ENCODE results near the gene MDH1. TPM values are rescaled to one million over a fixed set of nuclear protein-coding genes. Genes with fewer than 3 reads are reported as not detected.
"Not testable (repeated sequence)": the region's sequence is repeated elsewhere in the genome, so short reads cannot be mapped to it uniquely, and the experiment has no call there.

MDH1 gene
- total and polyA plus RNA-seq, 2 donors (not counting 1 experiment from before 2014, with no cell fraction given) = 159 to 267 TPM

- TF ChIP-seq, protein P1, sequence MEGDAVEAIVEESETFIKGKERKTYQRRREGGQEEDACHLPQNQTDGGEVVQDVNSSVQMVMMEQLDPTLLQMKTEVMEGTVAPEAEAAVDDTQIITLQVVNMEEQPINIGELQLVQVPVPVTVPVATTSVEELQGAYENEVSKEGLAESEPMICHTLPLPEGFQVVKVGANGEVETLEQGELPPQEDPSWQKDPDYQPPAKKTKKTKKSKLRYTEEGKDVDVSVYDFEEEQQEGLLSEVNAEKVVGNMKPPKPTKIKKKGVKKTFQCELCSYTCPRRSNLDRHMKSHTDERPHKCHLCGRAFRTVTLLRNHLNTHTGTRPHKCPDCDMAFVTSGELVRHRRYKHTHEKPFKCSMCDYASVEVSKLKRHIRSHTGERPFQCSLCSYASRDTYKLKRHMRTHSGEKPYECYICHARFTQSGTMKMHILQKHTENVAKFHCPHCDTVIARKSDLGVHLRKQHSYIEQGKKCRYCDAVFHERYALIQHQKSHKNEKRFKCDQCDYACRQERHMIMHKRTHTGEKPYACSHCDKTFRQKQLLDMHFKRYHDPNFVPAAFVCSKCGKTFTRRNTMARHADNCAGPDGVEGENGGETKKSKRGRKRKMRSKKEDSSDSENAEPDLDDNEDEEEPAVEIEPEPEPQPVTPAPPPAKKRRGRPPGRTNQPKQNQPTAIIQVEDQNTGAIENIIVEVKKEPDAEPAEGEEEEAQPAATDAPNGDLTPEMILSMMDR (conservative IDR thresholded peaks at IDR 0.05 in 1 of 2, IDR thresholded peaks at IDR 0.05 in 1 of 2; ENCODE audit: low read depth in 1 of 2, low read length in 2 of 2) = no peak
- TF ChIP-seq EZH2 (IDR thresholded peaks at IDR 0.05; ENCODE audit: low read length, missing control alignments) = no peak
- H3K4me3 ChIP-seq (replicated peaks in 1 of 4; ENCODE audit: control extremely low read depth in 1 of 4, insufficient read depth in 1 of 4, low read depth in 3 of 4, low read length in 4 of 4) = no peak overlapping the region
- no peaks in the 10 kb centered on the region for H4K20me1 ChIP-seq (ENCODE audit: control insufficient read depth, extremely low read depth, insufficient read depth, low read length)
- no peaks in the 10 kb centered on the region for H3K27me3 ChIP-seq (ENCODE audit: control insufficient read depth, insufficient read depth, low read length)
- H3K9me3 ChIP-seq (ENCODE audit: control insufficient read depth, insufficient read depth, low read depth, low read length) = no peaks in the 10 kb centered on the region
- DNase-seq (ENCODE audit: low read depth in 2 of 2) = no peak
- H3K4me1 ChIP-seq (ENCODE audit: control insufficient read depth, extremely low read depth, insufficient read depth, low read length) = no peaks in the 10 kb centered on the region
- H3K79me2 ChIP-seq (ENCODE audit: control insufficient read depth, insufficient read depth, low read length) = no peaks in the 10 kb centered on the region
- H3K36me3 ChIP-seq (ENCODE audit: control insufficient read depth, insufficient read depth, low read length) = no peaks in the 10 kb centered on the region
- H2AFZ ChIP-seq (ENCODE audit: low read length) = no peak overlapping the region
- H3K27ac ChIP-seq (ENCODE audit: insufficient read depth, low read length) = no peak overlapping the region
- H3K4me2 ChIP-seq (ENCODE audit: extremely low read depth, insufficient read depth, low read length) = no peak overlapping the region
- H3K9ac ChIP-seq (ENCODE audit: insufficient read depth, low read length) = no peak overlapping the region
These were observed 28.6 kb downstream of the MDH1 start for GRCh38 chr2:63617366-63617765.

GRCh38 chr2:63619328-63619727, 30.6 kb downstream of the MDH1 start:
- Histone ChIP-seq H3K9ac (ENCODE audit: insufficient read depth, low read length) (no peak overlapping the region), H3K4me2 (ENCODE audit: extremely low read depth, insufficient read depth, low read length) (no peak overlapping the region), H3K27ac (ENCODE audit: insufficient read depth, low read length) (no peak overlapping the region), H3K79me2 (ENCODE audit: control insufficient read depth, insufficient read depth, low read length) (no peaks in the 10 kb centered on the region), H3K4me1 (ENCODE audit: control insufficient read depth, extremely low read depth, insufficient read depth, low read length) (no peaks in the 10 kb centered on the region), H2AFZ (ENCODE audit: low read length) (no peak overlapping the region), H3K27me3 (ENCODE audit: control insufficient read depth, insufficient read depth, low read length) (no peaks in the 10 kb centered on the region), H4K20me1 (ENCODE audit: control insufficient read depth, extremely low read depth, insufficient read depth, low read length) (no peaks in the 10 kb centered on the region), H3K9me3 (ENCODE audit: control insufficient read depth, insufficient read depth, low read depth, low read length) (no peaks in the 10 kb centered on the region), H3K36me3 (ENCODE audit: control insufficient read depth, insufficient read depth, low read length) (no peaks in the 10 kb centered on the region), H3K4me3 (replicated peaks in 1 of 4; ENCODE audit: control extremely low read depth in 1 of 4, insufficient read depth in 1 of 4, low read depth in 3 of 4, low read length in 4 of 4) (no peak overlapping the region)
- no peak for DNase-seq (ENCODE audit: low read depth in 2 of 2)
- TF ChIP-seq, protein P1 (conservative IDR thresholded peaks at IDR 0.05 in 1 of 2, IDR thresholded peaks at IDR 0.05 in 1 of 2; ENCODE audit: low read depth in 1 of 2, low read length in 2 of 2) = no peak
- TF ChIP-seq EZH2 (IDR thresholded peaks at IDR 0.05; ENCODE audit: low read length, missing control alignments) = no peak

DNA sequence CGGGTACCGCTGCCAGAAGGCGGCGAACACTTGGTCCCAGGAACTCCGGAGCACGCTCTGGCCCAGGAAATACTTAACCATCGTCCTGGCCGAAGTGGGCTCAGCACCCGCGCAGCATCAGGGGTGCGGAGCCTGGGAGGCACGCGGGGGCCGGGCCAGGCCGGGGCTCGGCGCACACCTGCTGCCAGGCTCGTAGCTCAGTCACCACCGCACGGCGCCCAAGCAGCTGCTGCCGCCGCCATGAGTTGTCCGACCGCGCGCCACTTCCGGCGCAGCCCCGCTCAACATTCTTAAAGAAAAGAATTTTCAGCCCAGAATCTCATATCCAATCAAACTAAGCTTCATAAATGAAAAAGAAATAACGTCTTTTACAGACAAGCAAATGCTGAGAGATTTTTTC, 34.0 kb downstream of the MDH1 start:
- Histone ChIP-seq H3K4me3 (replicated peaks in 1 of 4; ENCODE audit: control extremely low read depth in 1 of 4, insufficient read depth in 1 of 4, low read depth in 3 of 4, low read length in 4 of 4) (no peak overlapping the region), H3K79me2 (ENCODE audit: control insufficient read depth, insufficient read depth, low read length) (no peaks in the 10 kb centered on the region), H3K4me2 (ENCODE audit: extremely low read depth, insufficient read depth, low read length) (no peak overlapping the region), H3K27ac (ENCODE audit: insufficient read depth, low read length) (no peak overlapping the region), H3K4me1 (ENCODE audit: control insufficient read depth, extremely low read depth, insufficient read depth, low read length) (no peaks in the 10 kb centered on the region), H3K27me3 (ENCODE audit: control insufficient read depth, insufficient read depth, low read length) (no peaks in the 10 kb centered on the region), H3K9me3 (ENCODE audit: control insufficient read depth, insufficient read depth, low read depth, low read length) (no peaks in the 10 kb centered on the region), H2AFZ (ENCODE audit: low read length) (no peak overlapping the region), H3K9ac (ENCODE audit: insufficient read depth, low read length) (no peak overlapping the region), H4K20me1 (ENCODE audit: control insufficient read depth, extremely low read depth, insufficient read depth, low read length) (no peaks in the 10 kb centered on the region), H3K36me3 (ENCODE audit: control insufficient read depth, insufficient read depth, low read length) (no peaks in the 10 kb centered on the region)
- no peak for DNase-seq (ENCODE audit: low read depth in 2 of 2)
- TF ChIP-seq, protein P1 (conservative IDR thresholded peaks at IDR 0.05 in 1 of 2, IDR thresholded peaks at IDR 0.05 in 1 of 2; ENCODE audit: low read depth in 1 of 2, low read length in 2 of 2) = no peak
- TF ChIP-seq EZH2 (IDR thresholded peaks at IDR 0.05; ENCODE audit: low read length, missing control alignments) = no peak

- not testable (repeated sequence) for H3K36me3 ChIP-seq (ENCODE audit: control insufficient read depth, insufficient read depth, low read length); H2AFZ ChIP-seq (ENCODE audit: low read length); H3K4me2 ChIP-seq (ENCODE audit: extremely low read depth, insufficient read depth, low read length); H3K9me3 ChIP-seq (ENCODE audit: control insufficient read depth, insufficient read depth, low read depth, low read length); H3K4me3 ChIP-seq (replicated peaks in 1 of 4; ENCODE audit: control extremely low read depth in 1 of 4, insufficient read depth in 1 of 4, low read depth in 3 of 4, low read length in 4 of 4); H3K27ac ChIP-seq (ENCODE audit: insufficient read depth, low read length); H3K79me2 ChIP-seq (ENCODE audit: control insufficient read depth, insufficient read depth, low read length); H3K27me3 ChIP-seq (ENCODE audit: control insufficient read depth, insufficient read depth, low read length); H4K20me1 ChIP-seq (ENCODE audit: control insufficient read depth, extremely low read depth, insufficient read depth, low read length); H3K4me1 ChIP-seq (ENCODE audit: control insufficient read depth, extremely low read depth, insufficient read depth, low read length); DNase-seq (ENCODE audit: low read depth in 2 of 2); H3K9ac ChIP-seq (ENCODE audit: insufficient read depth, low read length)
These were observed 35.0 kb downstream of the MDH1 start for GRCh38 chr2:63623763-63624162.
